GM18519 (cell line): ENCODE measurements around the gene HDDC3.
"Not testable (repeated sequence)": the region's sequence is repeated elsewhere in the genome, so short reads cannot be mapped to it uniquely, and the experiment has no call there.

Source experiments
- ATAC-seq: cut with Tn5 transposase; IDR thresholded peaks from one replicate; pipeline ENCODE4 v1.9.1; 2021; ENCODE audit warnings: mild to moderate bottlenecking, moderate library complexity; ENCODE audit not compliant: unreplicated experiment, low FRiP score

HDDC3 gene

GRCh38 chr15:90933301-90933700 lies 952 bp upstream of the HDDC3 start:
- ATAC-seq = no peak

- ATAC-seq = no peak
Measured at GRCh38 chr15:90932660-90932991, 277 bp upstream of the HDDC3 start.

GRCh38 chr15:90931575-90931827 lies 848 bp downstream of the HDDC3 start:
- no peak for ATAC-seq

- ATAC-seq = no peak
Measured at GRCh38 chr15:90930861-90931574, 1.3 kb downstream of the HDDC3 start.

GRCh38 chr15:90929246-90930019 lies 2.9 kb downstream of the HDDC3 start:
- ATAC-seq = no peak

- ATAC-seq = not testable (repeated sequence)
Measured at GRCh38 chr15:90928106-90928505, 4.2 kb downstream of the HDDC3 start.

GRCh38 chr15:90926766-90927165 lies 5.6 kb downstream of the HDDC3 start:
- ATAC-seq = not testable (repeated sequence)

GRCh38 chr15:90924375-90924774 lies 8.0 kb downstream of the HDDC3 start:
- ATAC-seq = no peak

- peak; percentile 72 for ATAC-seq
Measured at GRCh38 chr15:90922712-90923322, 9.5 kb downstream of the HDDC3 start.

GRCh38 chr15:90921887-90922286 lies 10.5 kb downstream of the HDDC3 start:
- ATAC-seq = no peak

GRCh38 chr15:90918835-90919234 lies 13.5 kb downstream of the HDDC3 start:
- no peak for ATAC-seq

- ATAC-seq = no peak
Measured at GRCh38 chr15:90918034-90918788, 14.1 kb downstream of the HDDC3 start.

- no peak for ATAC-seq
Measured at GRCh38 chr15:90917569-90917968, 14.8 kb downstream of the HDDC3 start.

- no peak for ATAC-seq
Measured at GRCh38 chr15:90916461-90916860, 15.9 kb downstream of the HDDC3 start.

- no peak for ATAC-seq
Measured at GRCh38 chr15:90915808-90916440, 16.4 kb downstream of the HDDC3 start.

GRCh38 chr15:90915216-90915807 lies 17.0 kb downstream of the HDDC3 start:
- no peak for ATAC-seq

GRCh38 chr15:90914305-90915080 lies 17.9 kb downstream of the HDDC3 start:
- no peak for ATAC-seq

- no peak for ATAC-seq
Measured at GRCh38 chr15:90913398-90913944, 18.9 kb downstream of the HDDC3 start.

GRCh38 chr15:90912770-90913075 lies 19.6 kb downstream of the HDDC3 start:
- ATAC-seq = no peak
